Mesodermal cell (in vitro differentiated cells): Measurements from ENCODE around the gene ELOVL7.
"Not testable (repeated sequence)": the region's sequence is repeated elsewhere in the genome, so short reads cannot be mapped to it uniquely, and the experiment has no call there.

ENCODE experiments used
- H3K27ac ChIP-seq: 2 replicates; pipeline ENCODE4 v1.7.0; 2013; ENCODE audit warnings: mild to moderate bottlenecking, low read depth, low read length, moderate library complexity; ENCODE audit not compliant: severe bottlenecking
- H3K36me3 ChIP-seq: 2 replicates; pipeline ENCODE4 v1.7.1; 2013; ENCODE audit warnings: mild to moderate bottlenecking, low read length, moderate library complexity; ENCODE audit not compliant: control insufficient read depth, insufficient read depth
- H3K4me1 ChIP-seq: one replicate; pipeline ENCODE4 v1.7.1; 2013; ENCODE audit warnings: mild to moderate bottlenecking, low read length; ENCODE audit not compliant: insufficient read depth, control insufficient read depth, poor library complexity, severe bottlenecking
- H3K4me3 ChIP-seq: 2 replicates; pipeline ENCODE4 v1.7.0; 2013; ENCODE audit warnings: low read length, control low read depth, mild to moderate bottlenecking; ENCODE audit not compliant: insufficient read depth, poor library complexity, severe bottlenecking; ENCODE audit errors: extremely low read depth
- H3K9me3 ChIP-seq: 2 replicates; pipeline ENCODE4 v1.7.1; 2013; ENCODE audit warnings: mild to moderate bottlenecking, low read length, moderate library complexity; ENCODE audit not compliant: control insufficient read depth
- WGBS, 2 experiments: methylation state at CpG; one replicate each; pipeline ENCODE4 v1.1.5; 2013; ENCODE audit warnings: missing lambda C conversion rate in 2 of 2; ENCODE audit not compliant: insufficient coverage in 2 of 2; 5-methylcytosine and 5-hydroxymethylcytosine counted together

The ELOVL7 gene

GRCh38 chr5:60715201-60715928 is 128.7 kb downstream of the ELOVL7 start:
- H3K9me3 ChIP-seq, H3K4me3 ChIP-seq, H3K36me3 ChIP-seq, H3K4me1 ChIP-seq, H3K27ac ChIP-seq: not testable (repeated sequence)
- WGBS, 2 experiments, result 94% methylated on average over 3 of the region's 3 CpGs; no CpG with 5 or more reads in 1 of the 2 experiments

- WGBS, 2 experiments, result 94 to 100% methylated on average over 1 to 3 of the region's 5 CpGs
Measured at GRCh38 chr5:60712950-60713349, 131.1 kb downstream of the ELOVL7 start.

GRCh38 chr5:60711892-60712291 is 132.2 kb downstream of the ELOVL7 start:
- H3K36me3 ChIP-seq, H3K4me1 ChIP-seq, H3K9me3 ChIP-seq, H3K4me3 ChIP-seq, H3K27ac ChIP-seq: not testable (repeated sequence)
- WGBS, 2 experiments, result no CpG with 5 or more reads among the region's 3 CpGs

More at GRCh38 chr5:60712950-60713349, 131.1 kb downstream of the ELOVL7 start:
- Histone ChIP-seq H3K36me3 (no peaks in the 10 kb centered on the region), H3K4me3 (no peak overlapping the region), H3K4me1 (no peaks in the 10 kb centered on the region), H3K27ac (no peak overlapping the region), H3K9me3 (no peaks in the 10 kb centered on the region)

GRCh38 chr5:60710362-60710761 is 133.7 kb downstream of the ELOVL7 start:
- 57 to 78% methylated on average over 1 of the region's 3 CpGs for WGBS, 2 experiments
- no peaks in the 10 kb centered on the region for H3K9me3 ChIP-seq

GRCh38 chr5:60705144-60705543 is 138.9 kb downstream of the ELOVL7 start:
- no peaks in the 10 kb centered on the region for H3K9me3 ChIP-seq
- no peaks in the 10 kb centered on the region for H3K36me3 ChIP-seq
- no peak overlapping the region for H3K4me3 ChIP-seq
- H3K27ac ChIP-seq, result no peak overlapping the region
- no peaks in the 10 kb centered on the region for H3K4me1 ChIP-seq

More at GRCh38 chr5:60710362-60710761, 133.7 kb downstream of the ELOVL7 start:
- no peaks in the 10 kb centered on the region for H3K36me3 ChIP-seq
- H3K4me3 ChIP-seq, result no peak overlapping the region
- no peaks in the 10 kb centered on the region for H3K4me1 ChIP-seq
- H3K27ac ChIP-seq, result no peak overlapping the region

- 92% methylated on average over 2 of the region's 2 CpGs; no CpG with 5 or more reads in 1 of the 2 experiments for WGBS, 2 experiments
- Histone ChIP-seq H3K36me3 (no peaks in the 10 kb centered on the region), H3K9me3 (no peaks in the 10 kb centered on the region), H3K4me1 (no peaks in the 10 kb centered on the region), H3K4me3 (no peak overlapping the region), H3K27ac (no peak overlapping the region)
Measured at GRCh38 chr5:60703944-60704343, 140.1 kb downstream of the ELOVL7 start.
